GM12873 (cell line): ENCODE results near the gene DUT.
A peak's percentile ranks its signal among the peaks of the same experiment; 100 is the strongest.

Experiments used
- TF ChIP-seq, protein P1 (sequence below): IDR thresholded peaks from 2 replicates; pipeline ENCODE4 v1.5.1; 2012; ENCODE audit warnings: low read depth, mild to moderate bottlenecking, moderate library complexity, low read length, control low read depth; ENCODE audit not compliant: insufficient read depth; ENCODE audit errors: missing control alignments

DUT gene

GRCh38 chr15:48343865-48344264, 12.6 kb downstream of the DUT start:
- TF ChIP-seq, protein P1, sequence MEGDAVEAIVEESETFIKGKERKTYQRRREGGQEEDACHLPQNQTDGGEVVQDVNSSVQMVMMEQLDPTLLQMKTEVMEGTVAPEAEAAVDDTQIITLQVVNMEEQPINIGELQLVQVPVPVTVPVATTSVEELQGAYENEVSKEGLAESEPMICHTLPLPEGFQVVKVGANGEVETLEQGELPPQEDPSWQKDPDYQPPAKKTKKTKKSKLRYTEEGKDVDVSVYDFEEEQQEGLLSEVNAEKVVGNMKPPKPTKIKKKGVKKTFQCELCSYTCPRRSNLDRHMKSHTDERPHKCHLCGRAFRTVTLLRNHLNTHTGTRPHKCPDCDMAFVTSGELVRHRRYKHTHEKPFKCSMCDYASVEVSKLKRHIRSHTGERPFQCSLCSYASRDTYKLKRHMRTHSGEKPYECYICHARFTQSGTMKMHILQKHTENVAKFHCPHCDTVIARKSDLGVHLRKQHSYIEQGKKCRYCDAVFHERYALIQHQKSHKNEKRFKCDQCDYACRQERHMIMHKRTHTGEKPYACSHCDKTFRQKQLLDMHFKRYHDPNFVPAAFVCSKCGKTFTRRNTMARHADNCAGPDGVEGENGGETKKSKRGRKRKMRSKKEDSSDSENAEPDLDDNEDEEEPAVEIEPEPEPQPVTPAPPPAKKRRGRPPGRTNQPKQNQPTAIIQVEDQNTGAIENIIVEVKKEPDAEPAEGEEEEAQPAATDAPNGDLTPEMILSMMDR = no peak

DNA sequence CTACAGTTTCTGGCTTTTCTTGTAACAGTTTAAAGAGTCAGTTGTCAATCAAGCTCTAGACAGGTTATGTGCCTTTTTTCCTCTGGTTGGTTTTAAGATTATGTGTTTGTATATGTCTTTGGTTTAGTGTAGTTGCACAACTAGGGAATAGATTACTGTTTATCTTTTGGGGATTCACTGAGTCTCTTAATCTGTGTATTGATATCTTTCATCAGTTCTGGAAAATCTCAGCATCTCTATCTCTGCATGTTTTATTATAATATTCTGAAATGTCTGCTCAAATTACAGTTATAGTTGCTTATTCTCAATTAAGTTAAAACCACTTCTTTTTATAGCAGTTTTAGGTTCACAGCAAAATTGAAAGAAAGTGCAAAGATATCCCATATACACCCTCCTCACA, 14.3 kb downstream of the DUT start:
- TF ChIP-seq, protein P1 = no peak

DNA sequence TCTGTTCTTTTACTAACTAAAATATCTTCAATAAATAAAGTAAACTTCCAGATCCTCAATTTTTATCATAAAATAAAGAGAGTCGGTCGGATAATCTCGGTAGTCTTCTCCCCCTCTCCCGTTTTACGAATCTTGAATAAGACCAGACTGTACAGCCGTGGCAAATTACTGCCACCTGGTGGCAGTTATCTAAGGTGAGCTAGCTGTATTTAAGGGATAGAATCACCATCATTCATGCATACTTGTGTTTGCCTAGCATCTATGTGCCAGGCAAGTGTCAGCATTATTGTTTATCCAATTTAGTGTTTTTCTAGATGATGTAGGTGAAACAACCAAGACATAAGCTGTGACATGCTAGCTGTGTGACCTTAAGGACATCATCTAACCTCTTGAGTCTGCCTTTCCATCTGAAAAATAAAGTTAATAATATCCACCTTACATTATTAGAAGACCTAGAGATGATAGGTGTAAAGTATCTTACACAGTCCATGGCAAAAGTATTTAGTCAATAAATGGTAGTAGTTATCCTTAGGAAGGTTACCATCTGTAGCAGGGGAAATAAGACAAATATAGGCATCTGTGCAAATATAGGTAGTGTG, 21.3 kb downstream of the DUT start:
- TF ChIP-seq, protein P1 = peak; percentile 80

GRCh38 chr15:48354694-48355303, 23.6 kb downstream of the DUT start:
- TF ChIP-seq, protein P1 = no peak

DNA sequence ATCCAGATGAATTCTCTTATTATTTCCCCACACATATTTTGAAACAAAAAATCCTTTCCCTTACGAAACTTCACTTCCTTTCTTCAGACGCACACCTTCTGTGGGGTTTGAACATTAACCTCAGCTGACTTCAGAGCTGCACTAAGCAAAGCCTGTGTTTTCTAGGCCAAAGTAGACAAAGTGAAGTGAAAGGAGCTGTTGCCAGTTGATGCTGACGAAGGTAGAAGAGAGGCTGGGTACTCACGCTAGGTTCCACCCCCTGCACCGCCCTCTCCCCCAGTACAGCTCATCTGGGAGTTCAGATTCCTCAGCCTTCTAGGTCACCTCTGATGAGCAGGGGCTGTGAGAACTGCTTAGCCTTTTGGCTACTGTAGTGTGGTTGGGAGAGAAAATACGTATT, 24.1 kb downstream of the DUT start:
- TF ChIP-seq, protein P1 = no peak

DNA sequence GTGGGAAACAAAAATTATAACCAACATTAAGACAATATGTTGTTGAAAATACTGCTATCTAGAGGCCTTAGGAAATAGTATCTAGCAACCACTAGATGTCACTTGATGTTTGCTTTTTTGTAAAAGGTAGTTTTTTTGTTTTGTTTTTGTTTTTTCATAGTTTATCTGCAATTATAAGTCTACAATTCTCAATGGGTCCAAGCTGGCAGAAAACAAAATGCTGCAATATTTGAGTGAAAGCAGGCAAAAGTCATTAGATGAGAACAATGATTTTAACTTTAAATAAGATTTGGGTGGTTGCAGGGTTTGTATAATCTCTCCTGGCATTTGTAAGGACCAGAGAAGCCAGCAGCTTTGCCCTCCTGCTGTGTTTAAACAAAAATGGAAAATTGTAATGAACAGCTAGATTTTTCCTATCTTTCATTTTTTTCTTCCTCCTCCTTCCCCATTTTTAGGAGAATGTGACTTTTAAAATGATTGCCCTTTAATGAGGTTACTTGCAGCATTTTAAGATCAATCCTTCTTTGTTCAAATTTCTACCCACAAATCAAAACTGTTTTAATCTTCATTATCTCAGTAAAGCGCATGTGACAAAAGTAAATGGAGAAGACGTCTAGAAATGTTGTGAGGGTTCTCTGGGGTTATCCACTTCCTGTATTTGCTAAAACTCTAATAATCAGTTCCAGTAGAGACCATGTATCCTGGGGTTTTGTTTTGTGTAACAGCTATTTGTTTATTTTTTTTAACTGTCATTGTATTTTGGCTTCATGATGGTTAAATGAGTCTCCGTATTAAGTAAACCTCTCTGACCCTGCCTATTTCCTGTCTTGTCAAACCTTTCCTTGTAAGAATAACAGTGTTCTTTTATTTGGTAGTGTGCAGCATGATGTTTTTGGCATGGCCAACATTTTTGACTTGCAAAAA, 27.3 kb downstream of the DUT start:
- TF ChIP-seq, protein P1 = peak; percentile 50

GRCh38 chr15:48360841-48361240, 29.6 kb downstream of the DUT start:
- TF ChIP-seq, protein P1 = no peak
